ENCODE measurements around the gene AAMP.
A peak's percentile ranks its signal among the peaks of the same experiment; 100 is the strongest.
"Not testable (repeated sequence)": the region's sequence is repeated elsewhere in the genome, so short reads cannot be mapped to it uniquely, and the experiment has no call there.

AAMP gene

GRCh38 chr2:218273908-218274249 lies 3.9 kb upstream of the AAMP start:
- DNase-seq: no peak

- not testable (repeated sequence) for DNase-seq
These were observed 3.4 kb upstream of the AAMP start for GRCh38 chr2:218273214-218273907.

DNA sequence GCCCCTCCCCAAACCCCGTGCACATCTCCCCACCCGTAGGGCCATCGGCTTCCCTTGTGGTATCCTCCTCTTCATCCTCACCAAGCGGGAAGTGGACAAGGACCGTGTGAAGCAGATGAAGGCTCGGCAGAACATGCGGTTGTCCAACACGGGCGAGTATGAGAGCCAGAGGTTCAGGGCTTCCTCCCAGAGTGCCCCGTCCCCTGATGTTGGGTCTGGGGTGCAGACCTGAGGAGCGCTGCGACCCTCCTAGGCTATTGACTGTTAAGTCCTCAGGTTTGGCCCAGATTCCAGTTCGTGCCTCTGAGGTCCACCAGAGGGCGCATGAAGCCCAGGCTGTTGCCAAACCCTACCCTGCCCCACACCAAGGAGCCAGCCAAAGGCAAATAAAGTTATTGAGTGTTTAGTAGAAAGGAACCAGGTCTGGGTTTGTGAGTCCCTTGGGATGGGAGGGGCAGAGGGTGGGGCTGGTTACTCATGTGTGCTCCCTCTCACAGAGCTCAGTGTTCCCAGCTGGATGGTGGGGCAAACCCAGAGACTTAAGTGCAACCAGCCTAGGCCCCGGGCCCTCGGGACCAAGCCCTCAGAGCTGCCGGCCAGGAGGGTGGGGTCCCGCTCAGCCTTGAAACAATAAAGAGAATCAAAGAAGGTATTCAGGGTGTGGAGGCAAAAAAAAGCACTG lies 2.7 kb upstream of the AAMP start:
- peak; percentile 67 for DNase-seq

- DNase-seq: no peak
These were observed 2.1 kb upstream of the AAMP start for GRCh38 chr2:218271865-218272530.

DNA sequence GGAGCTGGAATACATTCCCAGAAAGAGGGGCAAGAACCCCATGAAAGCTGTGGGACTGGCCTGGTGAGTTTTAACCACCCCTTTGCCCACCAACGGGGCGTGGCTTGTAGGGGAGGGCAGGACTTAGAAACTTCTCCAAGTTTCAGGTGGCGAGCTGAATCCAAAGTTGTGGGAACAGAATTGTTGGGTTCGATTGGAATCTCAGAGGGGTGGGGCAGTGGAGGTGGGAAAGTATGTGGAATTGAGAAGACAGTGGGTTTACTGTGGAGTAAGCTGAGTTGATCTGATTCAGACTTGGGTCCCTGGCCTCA lies 1.5 kb upstream of the AAMP start:
- no peak for DNase-seq

DNA sequence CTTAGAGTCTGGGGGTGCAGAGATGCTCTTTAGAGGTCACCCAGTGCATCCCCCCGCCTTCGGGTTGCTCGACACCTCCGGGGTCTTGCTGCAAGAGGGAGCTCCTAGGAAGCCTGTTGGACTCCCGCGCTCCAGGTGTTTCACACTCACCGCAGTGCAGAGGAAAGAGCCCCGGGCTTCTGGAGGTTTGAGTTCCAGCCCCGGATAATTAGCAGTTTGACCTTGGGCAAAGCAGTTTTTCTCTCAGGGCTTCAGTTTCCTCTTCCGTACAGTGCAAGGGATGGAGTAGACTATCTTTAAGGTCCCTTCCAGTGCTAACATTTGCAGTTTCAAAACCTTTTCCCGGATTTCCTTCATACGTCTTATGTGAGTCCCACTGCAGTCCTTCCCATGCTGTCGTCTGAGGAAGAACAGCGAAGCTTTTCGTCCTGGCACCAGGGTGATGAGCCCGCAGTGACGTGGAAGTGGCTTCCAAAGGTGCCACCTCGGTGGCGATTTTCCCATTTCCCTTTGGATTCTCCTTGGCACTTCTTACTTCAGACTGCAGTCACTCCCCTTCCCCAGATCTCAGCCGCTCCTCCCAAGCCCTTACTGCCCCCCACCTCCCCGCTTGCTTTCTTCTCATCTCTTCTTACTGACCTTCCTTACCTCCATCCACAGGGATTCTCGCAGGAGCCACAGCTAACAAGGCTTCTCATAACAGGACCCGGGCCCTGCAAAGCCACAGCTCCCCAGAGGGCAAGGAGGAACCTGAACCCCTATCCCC lies 967 bp upstream of the AAMP start:
- no peak for DNase-seq

DNA sequence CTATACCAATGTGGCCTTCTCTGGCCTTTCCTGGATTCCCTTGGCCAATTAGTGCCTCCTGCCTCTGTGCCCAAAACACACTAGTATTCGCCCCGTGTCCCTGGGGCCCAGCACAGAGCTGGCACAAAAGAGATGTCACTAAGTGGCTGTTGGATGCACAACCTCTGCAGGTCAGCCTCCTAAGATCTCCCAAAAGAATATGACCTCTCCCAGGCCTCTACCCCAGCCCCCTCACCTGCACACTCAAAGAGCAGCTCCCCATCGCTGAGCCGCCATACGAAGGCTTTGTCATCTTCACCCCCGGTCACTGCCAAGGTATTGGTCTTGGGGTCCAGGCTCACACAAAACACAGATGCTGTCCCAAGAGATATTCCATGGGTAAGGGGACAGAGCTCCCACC lies 2.7 kb downstream of the AAMP start:
- DNase-seq: no peak

- no peak for DNase-seq
These were observed 3.5 kb downstream of the AAMP start for GRCh38 chr2:218266316-218266979.

DNA sequence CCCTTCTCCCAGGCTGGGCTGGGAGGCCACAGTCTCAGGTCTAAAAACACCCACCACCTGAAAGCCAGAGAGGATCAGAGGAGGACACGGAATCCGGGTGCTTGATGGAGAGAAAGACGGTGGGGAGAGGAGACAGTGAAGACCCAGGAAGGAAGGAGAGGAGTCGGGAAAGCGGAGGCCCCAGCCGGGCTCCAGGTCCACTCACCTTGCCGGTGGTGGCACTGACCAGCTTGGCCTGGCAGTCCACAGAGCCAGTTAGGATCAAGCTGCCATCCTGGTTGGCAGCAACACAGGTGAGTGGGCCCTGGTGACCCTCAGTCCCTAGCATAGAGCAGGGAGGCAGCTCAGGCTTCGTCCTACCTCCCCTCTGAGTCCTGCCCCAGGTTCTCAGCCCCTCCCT lies 4.3 kb downstream of the AAMP start:
- DNase-seq: no peak

DNA sequence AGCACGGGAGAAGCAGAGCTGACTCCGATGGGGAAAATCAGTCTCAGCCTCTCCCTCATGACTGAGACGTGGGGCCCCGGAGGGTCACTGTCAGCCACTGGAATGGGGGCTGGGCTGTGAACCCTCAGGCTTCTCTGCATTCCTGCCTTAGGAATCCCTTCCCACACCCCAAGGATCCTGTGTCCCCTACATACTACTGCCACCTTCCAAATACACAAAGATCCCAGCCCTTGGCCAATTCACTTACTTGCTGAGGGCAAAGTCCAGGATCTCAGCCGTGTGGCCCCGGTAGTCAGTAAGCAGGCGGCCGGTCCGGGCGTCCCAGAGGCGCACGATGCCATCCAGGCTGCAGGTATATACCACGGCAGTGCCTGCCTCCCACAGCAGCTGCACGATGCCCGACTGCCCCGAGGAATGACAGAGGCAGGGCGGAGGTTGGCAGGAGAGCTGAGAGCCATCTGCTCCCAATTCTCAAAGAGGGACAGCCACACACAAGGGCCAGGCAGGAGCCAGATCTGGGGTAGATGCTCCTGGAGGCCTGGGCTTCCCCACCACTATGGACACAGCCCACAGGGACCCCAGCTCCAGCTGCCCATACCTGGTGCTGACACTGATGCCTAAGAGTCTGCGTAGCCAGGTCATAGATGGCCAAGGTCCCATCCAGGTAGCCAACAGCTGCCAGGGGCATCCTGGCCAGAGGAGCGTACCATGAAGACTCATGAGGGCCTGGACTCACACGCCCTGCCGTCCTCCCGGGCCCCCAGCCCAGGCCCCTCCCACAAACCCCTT lies 5.0 kb downstream of the AAMP start:
- no peak for DNase-seq

DNA sequence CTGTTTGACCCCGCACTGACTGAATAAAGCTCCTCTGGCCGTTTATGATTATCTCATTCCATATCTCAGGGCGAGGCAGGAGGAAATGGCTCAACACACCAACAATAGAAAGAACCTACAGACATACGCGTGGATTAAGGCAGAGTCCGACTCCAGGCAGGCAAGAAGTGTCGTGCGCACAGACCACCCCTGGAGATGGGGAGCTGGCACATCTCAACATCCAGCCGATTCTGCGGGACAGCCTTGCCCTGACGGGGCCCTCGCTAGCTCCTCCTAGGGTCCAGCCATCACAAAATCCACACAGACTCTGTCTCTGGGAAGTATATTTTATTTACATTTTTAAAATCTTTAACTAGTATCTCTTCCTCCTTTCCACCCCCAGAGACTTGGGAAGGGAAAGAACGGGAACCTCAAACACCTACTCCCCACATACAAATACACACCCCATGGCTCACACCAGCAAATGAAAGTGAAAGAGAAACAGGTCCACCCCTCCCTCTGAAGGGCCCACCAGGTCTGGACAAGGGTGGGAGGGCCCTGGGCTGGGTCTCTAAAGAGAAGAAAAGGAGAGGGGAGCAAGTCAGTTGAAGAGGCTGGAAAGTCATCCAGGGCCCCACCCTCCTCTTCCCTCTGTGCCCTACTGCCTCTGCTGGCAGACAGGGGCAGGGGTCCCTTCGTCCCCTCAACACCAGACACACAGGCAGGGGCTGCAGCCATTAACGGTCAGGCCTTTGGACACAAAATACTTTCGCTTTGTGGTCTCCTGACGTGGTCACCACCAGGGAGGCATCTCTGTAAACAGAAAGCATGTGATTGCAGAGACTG lies 5.9 kb downstream of the AAMP start:
- DNase-seq: no peak

- no peak for DNase-seq
These were observed 7.0 kb downstream of the AAMP start for GRCh38 chr2:218262631-218263586.

- DNase-seq: no peak
These were observed 7.7 kb downstream of the AAMP start for GRCh38 chr2:218262237-218262600.

DNA sequence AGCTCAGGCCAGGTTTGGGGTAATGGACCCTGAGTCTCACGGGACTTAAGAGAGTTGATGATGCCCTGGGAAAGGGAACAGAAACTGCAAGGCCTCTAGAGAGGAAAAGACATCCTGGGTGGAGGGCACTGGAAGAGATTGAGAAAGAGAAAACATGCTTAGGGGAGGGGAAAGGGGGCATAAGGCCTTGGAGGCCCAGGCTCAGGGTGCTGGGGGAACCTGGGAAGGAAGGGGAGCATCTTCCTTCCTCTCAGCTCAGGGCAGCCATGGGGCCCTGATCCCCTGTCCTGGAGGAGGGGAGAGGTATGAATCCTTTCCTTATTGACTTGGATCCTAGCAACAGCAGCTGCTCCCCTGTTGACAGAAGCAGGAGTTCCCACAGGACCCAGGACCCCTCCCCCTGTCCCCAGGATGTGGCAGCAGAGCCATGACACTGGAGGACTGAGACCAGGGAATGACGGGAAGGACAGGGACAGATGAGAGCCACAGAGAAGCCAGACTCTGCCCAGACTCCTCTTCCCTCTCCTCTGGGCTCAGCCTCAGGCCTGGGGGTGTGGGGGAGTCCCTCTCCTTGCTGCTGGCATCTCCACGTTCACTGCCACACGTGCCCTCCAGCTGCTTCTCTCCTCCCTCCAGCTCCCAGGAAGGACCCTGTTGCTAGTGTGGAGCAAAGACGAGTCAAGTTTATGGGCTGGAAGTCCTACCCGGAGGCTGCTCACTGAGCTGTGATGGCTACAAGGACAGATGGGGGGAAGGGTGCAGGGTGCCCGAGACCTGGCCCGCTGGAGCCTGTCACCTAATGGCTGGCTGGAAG lies 8.3 kb downstream of the AAMP start:
- DNase-seq: peak; percentile 5

DNA sequence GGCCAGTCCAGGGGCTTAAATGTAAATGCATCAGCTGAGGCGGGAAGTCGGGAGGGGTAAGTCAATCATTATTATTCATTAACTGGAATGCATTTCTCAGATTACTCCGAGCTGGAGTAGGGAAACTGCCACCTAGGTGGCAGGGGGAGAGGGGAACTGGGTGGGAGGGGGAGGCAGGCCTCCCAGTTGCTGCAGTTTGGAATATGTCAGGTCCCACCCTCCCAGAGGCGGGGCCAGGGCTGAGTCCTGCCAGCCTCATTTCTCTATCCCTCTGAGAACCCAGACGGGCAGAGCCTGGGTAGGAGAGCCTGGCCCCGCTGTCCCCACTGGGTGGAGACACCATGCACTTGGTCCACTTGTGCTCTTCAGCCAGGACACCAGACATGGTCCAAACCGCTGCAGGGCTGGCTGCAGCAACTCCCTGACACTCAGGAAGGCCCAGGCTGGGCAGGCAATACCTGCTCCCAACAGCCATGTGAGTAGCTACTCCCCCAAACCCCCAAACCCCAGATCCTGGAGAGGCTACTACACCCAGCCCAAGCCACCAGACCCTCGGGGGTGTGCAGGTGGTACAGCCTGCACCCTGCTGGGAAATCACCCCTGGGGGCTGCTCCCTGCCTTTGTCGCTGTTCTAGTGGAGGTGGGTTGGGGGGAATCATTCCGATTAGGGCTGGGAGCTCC lies 9.1 kb downstream of the AAMP start, which contains the start of gene GPBAR1:
GPBAR1 (plus strand) TSS at position 274 of the 681 bp plus-strand sequence. CDS start 1,710 bp downstream, outside the sequence.
- DNase-seq: no peak

GRCh38 chr2:218260166-218260565 lies 9.8 kb downstream of the AAMP start:
- DNase-seq: no peak

- DNase-seq: no peak
These were observed 10.6 kb downstream of the AAMP start for GRCh38 chr2:218259099-218259961.
